Stromal cell of bone marrow (primary cell): ENCODE measurements around the gene FAM3A.
"Not testable (repeated sequence)": the region's sequence is repeated elsewhere in the genome, so short reads cannot be mapped to it uniquely, and the experiment has no call there.

ENCODE experiments used
- DNase-seq: peaks from one replicate; pipeline ENCODE4 v3.0.0-alpha.2; 2012; ENCODE audit warnings: low read depth

The FAM3A gene

DNA sequence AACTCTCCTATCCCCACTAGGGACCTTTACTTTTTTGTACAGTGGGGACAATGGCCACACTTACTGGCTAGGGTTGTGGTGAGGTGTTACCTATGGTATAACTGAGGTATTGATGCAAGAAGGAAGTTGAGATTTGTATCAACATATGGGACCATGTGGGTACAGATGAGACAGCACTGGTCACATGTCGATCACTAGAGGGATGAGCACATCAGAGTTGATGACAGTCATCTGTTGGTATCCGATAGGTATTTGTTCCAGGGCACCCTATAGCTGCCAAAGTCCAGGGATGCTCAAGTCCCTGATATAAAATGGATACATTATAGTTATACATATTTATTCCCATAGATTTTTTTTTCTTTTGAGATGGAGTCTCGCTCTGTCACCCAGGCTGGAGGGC, 13.0 kb downstream of the FAM3A start:
- no peak for DNase-seq

DNA sequence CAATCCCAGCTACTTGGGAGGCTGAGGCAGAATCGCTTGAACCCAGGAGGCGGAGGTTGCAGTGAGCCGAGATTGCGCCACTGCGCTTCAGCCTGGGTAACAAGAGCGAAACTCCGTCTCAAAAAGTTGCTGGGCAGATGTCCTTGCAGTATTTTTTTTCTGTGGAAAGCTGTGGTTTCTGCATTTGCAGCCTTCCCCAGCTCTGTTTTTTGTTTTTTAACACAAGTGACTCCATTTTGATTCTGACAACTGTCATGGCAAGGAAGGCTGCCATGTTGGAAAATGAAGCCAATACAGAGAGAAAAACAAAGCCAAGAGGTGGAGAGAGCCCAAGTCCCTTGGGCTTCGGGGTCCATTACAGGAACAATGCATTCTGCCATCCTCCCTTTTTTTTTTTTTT, 13.9 kb downstream of the FAM3A start:
- DNase-seq: no peak

DNA sequence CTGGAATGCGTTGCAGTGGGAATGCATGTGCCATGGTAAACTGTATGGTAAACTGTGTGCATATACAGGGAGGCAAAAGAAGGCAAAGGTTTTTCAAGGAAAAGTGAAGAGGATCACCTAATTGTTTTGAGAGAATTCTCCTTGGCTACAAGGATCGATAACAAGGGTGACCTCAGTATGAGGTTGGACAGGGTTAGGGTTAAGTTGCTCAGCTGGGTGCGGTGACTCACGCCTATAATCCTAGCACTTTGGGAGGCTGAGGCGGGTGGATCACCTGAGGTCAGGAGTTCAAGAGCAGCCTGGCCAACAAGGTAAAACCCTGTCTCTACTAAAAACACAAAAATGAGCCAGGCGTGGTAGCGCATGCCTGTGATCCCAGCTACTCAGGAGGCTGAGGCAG, 14.6 kb downstream of the FAM3A start:
- not testable (repeated sequence) for DNase-seq

DNA sequence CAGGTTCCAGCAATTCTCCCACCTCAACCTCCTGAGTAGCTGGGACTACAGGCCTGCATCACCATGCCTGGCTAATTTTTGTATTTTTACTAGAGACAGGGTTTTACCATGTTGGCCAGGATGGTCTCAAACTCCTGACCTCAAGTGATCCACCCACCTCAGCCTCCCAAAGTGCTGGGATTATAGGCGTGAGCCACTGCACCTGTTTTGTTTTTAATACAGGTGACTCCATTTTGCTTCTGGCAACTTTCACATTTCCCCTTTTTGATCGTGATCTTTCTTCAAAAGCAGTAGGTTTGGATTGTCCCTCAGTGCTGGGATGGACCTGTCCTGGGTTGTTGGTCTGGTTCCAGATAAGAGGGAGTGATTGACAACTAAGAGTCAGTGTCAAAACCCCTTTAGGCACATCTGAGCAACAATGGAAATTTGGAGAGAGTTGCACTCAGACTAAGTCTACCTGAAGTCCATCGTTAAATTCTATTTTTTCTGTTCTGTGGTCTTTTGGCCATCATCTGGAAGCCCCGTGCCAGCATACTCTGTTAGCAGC, 19.4 kb downstream of the FAM3A start:
- not testable (repeated sequence) for DNase-seq

DNA sequence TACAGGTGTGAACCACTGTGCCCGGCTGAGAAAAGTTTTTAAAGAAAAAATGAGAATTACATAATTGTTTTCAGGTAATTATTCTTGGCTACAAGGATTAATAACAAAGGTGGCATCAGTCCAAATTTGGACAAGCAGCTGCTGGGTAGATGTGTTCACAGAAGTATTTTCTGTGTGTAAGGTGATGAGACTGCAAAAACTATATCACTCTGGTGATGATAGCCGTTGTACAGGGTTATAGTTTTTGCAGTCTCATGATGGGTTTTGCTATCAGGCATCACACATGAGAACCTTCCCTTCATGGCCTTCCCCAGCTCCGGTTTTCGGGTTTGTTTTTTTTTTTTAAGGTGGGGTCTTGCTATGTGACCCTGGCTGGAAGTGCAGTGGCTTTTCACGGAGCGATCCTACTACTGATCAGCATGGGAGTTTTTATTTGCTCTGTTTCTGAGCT, 20.5 kb downstream of the FAM3A start:
- no peak for DNase-seq

DNA sequence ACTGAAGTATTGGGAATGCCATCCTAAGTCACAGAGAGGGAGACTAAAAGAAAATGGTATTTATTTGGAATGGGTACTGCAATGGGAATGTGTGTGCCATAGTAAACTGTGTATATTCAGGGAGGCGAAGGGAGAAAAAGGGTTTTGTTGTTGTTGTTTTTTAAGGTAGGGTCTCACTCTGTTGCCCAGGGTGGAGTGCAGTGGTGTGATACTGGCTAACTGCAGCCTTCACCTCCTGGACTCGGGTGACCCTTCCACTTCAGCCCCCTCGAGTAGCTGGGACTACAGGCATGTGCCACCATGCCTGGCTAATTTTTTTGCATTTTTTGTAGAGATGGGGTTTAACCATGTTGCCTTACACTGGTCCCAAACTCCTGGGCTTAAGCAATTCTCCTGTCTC, 21.3 kb downstream of the FAM3A start:
- DNase-seq: no peak

DNA sequence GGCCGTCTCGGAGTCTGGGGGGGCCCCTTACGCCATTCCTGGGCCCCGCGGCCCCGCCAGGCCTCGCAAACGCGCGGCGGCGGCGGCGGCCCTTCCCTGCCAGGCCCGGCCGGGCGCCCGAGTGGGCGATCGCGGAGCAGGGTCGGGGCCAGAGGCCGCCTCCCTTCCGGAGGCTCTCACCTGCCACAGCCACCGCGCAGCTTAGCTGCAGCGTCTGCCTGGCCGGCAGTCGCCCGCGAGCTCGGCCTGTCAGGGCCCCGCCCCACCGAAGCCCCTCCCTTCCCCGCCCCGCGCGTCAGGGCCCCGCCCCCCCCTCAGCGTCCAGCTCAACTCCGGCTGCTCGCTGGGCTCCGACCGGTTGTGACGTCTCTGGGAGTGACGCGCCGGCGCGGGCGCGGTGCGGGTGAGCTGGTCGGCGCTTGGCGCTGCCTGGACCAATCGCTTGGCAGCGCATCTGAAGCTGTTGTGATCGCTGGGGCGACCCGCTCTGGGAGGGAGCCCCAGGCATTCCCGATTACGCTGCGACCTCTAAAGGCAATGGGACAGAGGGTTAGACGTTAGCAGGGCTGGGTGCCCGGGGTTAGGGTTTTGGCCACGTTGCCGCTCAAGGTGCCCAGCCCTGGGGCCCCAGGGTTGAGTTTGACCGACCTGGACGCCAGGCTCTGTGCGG, 25.5 kb downstream of the FAM3A start, which contains the start of gene SLC10A3:
SLC10A3 (minus strand) TSS at position 216 of the 670 bp plus-strand sequence. CDS start 1,689 bp downstream, outside the sequence.
- peak; percentile 82 for DNase-seq

DNA sequence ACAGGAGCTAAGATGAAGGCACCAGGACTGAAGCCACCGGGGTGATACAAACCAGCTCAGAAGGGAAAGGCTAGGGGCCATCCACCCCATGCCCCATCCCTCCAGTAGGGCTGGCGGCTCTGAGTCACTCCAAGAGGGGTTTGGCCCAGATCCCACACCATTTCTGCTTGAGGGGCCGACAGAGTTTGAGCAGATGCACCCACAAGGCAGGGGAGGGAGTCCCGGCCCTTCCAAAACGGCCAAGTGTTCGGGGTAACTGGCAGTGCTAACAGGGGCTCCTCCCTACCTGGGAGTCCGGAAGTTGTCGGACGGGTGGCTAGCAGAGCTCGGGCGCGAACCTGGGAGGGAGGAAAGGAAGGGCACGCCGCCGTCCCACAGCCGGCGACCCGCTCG, 26.0 kb downstream of the FAM3A start:
- DNase-seq: peak; percentile 31

DNA sequence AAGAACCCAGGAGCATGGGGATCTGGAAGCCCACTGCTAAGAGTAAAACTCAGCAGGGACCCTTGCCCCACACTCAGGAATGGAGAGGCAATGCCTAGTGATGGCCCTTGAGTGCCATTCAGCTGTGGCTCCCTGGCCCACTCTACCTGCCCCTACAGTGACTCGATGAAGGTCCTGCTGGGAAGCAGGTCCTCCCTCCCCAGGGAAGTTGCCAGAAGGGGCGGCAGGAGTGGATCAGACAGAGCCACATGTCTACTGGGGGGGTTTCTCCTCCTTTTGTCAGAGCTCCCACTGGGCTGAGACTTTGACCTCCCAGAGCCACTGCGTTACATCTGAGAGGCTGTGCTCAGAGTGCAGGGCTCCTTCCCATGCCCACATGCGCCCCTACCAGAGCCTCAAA, 26.9 kb downstream of the FAM3A start:
- DNase-seq: no peak

DNA sequence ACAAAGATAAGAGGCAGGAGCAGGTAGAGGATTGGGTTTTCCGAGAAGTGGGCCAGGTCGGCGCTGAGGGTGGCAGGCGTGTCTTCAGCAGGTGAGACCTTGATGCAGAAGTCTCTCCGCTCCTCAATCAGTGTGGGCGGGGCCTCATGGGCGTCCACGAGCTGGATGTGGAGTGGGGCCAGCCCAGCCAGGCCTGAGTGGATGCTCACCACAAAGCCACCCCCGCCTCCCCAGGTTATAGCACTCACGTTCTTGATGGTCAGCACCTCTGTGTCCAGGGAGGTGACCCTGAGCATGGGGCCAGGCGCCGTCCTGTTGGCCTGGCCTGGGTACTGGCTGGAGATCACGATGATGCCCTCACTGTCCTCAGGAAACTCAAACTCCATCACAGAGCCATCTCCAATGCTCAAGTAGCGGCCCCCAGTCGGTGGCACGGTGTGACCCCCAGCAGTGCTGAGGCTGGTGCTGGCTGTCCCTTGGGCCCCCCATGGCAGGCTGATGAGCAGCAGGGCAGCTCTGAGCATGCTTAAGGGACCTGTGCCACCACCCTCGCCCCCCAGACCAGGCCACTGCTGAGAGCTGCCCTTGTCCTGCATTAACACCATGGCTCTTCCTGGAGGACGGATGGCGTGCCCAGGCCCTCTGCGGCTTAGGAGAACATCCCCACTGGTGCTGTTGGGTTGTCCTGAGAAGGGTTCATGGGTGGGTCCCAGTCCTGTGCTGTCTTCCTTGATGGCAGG, 27.5 kb downstream of the FAM3A start:
- DNase-seq: no peak

DNA sequence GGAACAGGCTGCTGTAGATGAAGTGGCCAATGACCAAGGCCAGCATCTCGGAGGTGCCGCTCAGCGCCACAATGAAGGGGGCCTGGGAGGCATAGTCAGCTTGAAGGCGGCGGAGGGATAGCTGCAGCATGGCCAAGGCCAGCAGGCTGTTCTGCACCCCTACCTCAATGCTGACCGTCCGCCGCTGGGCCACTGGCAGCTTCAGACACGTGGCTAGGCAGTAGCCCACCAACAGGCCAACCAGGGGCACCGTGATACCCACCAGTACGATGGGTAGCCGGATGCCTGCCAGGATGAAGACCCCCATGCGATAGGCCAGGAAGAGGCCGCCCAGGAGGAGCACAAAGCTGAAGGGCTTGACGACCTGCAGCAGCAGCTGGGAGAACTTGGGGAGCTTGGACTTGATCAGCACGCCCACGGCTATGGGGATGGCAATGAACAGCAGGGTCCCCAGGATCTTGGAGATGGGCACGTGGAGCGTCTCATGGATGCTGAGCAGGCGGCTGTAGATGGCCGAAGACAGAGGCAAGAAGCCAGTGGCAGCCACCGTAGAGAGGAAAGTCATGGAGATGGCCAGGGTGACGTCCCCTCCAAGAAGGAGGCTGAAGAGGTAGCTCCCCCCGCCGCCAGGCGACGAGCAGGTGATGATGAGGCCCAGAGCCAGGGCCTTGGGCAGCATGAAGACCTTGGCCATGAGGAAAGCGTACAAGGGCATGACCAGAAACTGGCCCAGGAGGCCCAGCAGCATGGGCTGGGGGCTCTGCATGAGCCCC, 28.3 kb downstream of the FAM3A start:
- DNase-seq: no peak

DNA sequence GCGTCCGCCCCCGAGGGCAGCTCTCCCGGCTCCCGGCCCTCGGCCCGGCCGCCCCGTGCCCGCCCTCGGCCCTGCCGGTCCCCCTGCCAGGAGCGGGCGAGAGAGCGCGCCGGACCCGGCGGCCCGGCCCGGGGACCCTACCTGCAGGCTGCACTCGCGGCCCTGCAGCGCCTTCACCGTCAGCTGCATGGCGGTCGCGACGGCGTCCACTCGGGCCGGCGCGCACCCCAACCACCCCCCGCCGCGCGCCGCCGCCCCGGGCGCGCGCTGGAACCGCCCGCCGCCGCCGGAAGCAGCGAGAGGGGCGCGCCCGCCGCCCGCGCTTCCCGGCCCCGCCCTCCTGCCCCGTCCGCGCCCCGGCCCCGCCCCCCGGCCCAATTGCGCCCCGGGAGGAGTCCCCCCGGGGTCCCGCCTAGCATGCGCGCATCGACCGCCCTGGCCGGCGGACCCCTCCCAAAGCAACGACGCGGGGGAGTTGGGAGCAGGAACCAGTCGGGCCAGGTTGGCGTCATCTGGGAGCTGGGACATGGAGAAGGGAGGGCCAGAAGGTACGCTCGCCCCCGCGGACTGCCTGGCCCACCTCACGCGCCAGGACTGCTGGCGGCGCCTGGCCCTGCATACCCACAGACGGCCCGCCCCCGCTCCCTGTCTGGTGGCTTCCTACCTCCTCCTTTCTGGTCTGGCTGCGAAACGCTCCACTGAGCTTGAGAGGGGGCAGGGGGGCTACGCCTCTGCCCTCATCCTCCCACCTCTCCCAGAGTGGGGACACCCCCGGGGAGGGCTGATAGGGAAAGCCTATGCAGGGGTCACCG, 29.4 kb downstream of the FAM3A start, which contains the start of gene UBL4A:
UBL4A (minus strand) TSS at position 220 of the 812 bp plus-strand sequence; CDS start at position 189, 31 bp downstream.
- no peak for DNase-seq

DNA sequence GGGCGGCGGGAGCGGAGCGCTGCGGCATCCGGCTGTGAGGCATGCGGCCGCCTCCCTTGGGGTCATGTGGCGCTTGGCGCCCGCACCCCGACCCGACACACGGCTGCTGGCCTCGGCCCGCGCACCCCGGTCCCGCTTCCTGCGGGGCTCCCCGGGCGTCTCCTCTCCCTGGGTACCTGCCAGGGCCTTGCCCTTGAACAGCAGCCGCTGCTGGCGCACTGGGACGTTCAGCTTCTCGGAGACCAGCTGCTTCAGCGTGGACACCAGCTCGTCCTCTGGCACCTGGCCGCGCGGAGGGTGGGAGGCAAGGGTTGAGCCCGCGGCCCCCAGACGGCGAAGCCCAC, 30.0 kb downstream of the FAM3A start:
- DNase-seq: no peak

DNA sequence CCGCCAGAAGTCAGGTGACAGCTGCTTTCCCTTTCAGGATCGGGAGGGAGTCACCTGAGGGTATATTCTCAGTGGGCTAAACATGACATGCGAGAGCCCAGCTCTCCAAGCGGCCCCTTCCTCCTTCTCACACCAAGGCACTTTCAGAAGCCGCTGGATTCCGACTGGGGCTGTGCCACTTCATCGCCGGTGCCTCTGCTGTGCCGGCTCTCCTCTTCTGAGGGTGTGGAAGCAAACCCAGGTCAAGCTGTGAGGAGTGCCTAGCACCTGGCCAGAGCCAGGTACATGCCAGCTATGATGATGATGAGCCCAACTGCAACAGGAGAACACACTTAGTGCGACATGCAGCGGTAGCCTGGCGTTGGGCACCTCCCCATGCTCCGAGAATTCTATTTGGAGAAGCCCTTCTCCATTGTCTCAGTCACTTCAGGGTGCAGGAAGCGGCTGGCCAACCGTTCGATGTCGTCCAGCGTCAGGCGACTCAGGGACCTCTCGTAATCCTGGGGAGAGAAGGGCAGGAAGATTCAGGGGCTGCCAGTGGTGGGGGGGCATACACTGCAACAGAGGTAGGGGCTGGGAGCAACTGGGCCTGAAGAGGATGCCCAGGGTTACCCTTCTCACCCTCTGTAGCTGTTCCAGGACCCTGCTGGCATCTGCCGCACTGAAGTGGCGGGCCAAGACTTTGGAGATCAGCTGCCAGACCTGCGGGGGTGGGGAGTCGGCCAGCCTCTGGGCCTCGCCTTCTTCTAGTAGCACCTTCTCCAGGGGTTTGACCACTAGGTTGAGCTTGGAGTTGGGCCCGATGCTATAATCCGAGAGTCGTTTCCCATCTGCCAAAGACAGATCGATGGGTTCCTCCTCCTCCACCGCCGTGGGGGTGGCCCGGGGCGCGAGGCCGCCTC, 30.6 kb downstream of the FAM3A start:
- DNase-seq: no peak

DNA sequence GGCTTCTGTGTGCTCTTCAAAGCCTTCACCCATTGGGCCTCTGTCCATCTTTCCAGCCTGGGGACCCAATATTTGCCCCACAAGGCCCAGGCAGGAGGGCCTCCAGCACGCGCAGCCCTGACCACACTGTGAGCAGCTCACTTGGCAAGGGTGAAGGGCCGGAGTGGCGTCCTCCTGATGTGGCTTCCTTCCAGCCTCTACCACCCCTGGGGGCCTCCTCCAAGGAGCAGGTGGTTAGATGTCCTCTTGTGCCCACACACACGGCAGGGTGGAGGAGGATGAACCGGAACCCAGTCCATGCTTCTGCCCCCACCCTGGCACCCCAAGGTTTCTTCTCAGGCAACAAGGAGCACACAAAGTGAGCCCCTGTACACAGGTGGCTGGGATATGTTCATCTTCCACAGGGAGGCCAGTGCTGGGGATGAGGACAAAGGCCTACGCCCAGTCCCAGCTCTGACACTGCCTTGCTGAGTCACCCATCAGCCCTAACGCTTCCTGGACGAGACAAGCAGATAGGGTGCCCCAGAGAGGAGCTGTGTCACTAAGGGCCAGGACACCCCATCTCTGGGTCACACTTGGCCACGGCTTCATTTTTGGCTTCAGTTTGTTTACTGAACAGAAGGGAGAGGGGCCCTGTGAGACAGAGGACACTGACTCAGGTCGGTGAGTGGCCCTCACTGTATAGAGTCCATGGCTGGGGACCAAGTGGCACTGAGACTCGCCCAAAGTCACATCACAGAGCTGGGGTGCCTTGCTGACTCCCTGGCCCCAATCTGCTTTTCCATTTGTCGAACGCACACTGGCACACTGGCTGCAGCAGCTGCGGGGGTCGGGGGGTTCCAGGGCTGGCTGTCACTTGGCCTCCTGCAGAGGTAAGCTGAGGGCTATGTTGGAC, 31.5 kb downstream of the FAM3A start:
- no peak for DNase-seq

DNA sequence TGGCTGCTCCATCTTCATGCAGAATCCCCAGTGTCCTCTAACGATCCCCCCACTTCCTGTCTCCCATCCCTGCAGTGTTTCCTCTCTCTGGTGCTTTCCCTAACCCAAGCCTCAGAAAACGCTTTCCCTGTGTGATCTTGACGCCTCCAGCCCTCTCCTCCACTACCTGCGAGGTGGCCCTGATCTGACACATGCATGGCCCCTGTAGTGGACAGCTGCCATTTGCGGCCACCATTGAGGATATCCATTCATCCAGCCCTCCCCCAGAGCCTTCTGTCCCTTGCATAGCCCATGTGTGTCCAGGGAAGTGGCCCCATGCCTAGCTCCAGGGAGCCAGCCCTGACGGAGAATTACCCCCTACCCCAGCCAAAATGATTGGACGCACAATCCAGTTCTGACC, 32.7 kb downstream of the FAM3A start:
- no peak for DNase-seq

DNA sequence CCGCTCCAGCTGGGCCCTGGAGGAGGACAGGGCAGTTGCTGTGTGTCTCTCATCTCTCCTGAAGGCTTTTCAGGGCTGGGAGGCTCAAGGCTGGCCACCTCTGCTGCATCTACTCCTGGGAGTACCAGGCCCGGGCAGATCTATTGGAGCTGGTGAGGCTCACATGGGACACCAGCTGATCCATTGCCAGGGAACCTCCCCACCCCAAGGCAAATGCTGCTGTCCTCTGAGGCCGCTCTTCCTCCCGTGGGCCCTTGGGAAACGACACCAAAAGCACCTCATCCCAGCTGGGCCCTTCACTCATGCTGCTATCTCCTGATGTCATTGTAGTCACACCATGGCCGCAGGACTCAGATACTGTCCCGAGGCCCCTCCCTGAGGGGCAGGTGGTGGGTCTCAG, 33.2 kb downstream of the FAM3A start:
- no peak for DNase-seq

DNA sequence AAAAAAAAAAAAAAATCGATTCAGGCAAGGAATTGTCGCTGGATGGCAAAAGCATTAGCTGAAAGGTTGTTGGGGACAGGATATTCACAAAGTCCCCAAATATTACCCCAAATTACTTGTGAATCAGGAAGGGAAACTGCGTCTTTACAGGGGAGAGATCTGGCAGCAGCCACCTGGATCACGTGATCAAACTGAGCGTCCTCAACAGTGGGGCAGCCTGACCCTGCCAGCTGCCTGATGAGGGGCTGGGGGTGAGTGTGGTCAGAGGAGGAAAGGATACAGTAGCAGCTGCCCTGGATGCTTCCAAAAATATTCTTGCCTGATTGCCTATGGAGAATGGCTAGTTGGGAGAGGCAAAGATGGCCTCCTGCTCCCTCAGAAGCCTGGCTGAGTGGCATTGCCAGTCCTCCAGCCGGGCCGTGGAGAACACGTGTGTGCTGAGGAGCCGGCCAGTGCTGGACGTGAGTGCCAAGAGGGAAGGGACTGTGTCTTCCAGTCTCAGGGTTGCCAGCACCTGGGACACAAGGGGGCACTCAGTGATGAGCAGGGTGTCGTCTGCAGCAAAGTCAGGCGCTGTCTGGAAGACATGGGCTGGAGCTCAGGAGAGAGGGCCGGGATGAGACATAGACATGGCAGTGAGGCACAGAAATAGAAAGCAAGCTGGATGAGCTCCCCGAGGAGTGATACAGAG, 34.0 kb downstream of the FAM3A start:
- DNase-seq: no peak

DNA sequence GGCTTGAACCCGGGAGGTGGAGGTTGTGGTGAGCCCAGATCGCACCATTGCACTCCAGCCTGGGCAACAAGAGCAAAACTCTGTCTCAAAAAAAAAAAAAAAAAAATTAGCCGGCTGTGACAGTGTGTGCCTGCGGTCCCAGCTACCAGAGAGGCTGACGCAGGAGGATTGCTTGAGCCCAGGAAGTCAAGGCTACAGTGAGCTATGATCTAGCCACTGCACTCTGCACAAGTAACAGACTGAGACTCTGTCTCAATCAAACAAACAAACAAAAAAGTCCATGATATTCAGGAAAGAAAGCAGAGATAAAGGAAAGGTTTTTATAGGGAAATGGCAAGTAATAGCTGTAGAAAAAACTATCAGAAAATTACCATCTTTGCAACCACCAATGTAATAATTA, 34.8 kb downstream of the FAM3A start:
- DNase-seq: no peak
